EL (cell line): ENCODE measurements around the gene PEMT.

Source experiments
- DNase-seq: peaks from one replicate; pipeline ENCODE4 v3.0.0-alpha.2; 2016

PEMT gene

DNA sequence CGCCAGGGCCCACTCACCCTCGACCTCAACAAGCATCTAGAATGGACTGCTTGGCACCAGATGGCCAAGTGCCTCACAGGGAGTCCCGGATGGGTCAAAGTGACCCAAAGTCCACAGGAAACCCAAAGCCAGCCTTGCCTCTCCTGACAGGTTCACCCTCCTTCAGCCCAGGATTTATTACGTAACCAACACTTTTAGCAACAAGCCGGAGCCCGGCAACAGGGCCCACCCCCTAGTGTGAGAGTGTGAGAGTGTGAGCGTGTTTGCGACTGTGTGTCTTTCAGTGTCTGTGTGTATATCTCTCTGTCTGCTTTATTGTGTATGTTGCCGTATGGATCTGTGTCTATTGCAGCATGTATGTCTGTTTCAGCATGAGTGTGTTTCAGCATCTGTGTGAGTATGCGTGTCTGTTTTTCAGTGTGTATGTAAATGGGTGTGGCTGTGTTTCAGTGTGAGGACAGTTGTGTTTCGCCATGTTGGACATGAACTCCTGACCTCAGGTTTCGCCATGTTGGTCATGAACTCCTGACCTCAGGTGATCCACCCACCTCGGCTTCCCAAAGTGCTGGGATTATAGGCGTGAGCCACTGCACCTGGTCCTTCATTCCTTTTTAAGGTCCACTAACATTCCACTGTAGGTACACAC lies 13.7 kb upstream of the PEMT start:
- DNase-seq, result no peak

DNA sequence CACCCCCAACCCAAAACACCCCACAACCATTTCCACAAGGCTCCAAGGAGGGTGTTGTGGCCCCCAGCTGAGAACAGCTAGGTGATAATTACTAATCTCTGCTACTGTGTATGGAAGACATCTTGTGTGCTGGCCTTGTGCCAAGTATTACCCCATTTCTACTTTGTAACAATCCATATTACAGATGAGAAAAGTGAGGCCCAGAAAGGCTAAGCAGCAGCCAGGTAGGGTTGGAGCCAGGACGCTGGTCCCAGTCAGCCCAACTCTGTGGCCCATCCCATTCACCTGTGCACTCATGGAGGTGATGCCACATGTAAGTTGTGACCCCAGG lies 12.4 kb upstream of the PEMT start:
- DNase-seq, result no peak

DNA sequence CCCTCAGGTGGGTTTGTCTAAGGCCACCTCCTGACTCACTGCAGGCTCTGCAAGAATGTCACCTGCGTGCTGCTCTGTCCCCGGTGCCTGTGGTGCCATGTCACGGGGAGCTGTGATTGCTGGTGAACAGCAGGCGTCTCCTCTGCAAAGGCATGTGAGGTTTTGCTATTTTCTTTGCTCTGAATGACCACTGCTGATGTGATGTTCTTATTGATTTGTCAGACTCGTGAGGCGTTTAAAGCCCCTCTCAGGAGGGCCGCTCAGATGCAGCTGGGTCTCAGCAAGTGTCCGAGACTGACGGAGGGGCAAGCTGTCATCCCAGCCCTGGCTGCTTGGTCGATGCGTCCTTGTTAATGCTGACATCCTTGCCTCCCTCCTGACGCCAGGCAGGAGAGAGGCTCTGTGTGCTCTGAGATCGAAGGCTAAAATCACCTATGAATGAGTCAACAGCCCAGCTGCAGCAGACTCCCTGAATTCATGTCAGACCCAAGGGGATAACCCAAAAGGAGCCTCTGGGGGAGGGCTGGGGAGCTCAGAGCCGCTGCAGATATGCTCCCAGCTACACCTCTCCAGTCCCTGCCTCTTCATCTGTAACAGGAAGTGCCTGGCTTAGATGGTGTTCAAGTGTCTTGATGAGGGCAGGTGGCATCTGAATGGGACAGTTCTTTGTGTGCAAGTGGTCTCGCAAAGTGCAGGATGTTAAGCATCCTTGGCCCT lies 11.8 kb upstream of the PEMT start:
- no peak for DNase-seq

DNA sequence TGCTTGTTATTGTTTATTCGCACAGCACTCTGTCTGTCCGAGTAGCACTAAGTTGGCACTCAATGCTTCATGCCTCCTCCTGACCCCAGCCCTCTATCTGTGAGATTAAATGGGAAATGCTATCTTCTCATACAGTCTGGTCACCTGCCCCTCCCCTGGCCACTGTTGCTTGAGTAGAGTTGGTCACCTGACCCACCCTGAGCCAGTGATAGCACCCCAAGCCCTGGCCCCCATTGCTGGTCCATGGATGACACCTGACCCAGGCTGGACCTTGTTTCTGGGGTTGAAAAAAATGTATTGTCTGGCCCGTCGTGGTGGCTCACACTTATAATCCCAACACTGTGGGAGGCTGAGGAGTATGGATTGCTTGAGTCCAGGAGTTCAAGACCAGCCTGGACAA lies 8.5 kb upstream of the PEMT start:
- DNase-seq, result no peak

DNA sequence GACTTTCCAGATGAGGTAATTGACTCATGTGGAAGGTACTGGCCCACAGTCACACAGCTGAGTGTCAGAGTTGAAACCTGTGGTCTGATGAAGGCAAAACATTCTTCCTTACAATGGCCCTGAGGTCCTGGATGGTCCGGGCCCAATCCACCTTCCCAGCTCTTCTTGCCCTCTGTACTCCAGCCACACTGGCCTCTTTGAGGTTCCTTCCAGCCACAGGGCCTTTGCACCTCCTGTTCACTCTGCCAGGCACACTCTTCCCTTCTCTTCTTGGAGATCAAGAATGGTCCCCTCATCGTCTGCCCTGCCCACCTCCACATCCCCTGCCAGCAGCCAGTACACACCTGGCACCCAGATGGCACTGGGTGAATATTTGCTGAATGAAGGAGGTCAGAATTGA lies 6.5 kb upstream of the PEMT start:
- no peak for DNase-seq

DNA sequence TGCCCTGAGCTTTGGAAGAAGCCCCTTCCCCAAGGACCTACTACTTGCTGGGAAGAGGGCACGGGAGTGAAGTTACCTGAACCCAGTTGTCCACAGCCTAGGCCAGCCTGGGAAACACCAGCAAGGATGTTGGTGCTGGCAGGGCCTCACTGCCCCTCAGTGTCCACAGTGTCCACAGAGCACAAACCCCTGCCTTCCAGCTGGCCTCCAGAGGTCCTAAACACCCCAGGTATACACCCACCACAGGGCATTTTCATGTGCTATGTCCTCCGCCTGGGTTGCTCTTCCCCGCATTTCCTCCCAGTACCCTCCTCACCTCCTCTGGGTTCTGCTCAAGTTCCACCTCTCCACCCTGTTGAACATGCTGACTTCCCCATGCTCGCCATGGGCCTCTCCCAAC lies 4.2 kb upstream of the PEMT start:
- no peak for DNase-seq

DNA sequence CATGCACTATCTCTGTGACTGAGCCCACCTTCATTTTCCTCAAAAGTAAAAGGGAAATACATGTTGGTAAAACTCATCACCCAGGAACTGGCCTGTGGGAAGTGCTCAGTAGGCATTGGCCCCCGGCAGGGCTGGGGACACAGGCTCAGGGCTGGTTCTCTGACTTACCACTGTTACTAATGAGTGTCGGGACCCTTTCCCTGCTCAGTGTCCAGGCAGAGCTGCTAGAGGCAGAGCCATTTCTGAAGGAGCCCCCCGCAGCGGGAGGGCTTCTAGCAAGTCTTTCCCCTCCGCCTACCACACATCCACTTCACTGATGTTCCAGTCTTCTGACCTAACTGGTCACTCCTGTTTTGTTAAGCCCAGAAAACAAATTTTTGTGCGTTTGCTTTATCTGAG lies 1.7 kb upstream of the PEMT start:
- no peak for DNase-seq

DNA sequence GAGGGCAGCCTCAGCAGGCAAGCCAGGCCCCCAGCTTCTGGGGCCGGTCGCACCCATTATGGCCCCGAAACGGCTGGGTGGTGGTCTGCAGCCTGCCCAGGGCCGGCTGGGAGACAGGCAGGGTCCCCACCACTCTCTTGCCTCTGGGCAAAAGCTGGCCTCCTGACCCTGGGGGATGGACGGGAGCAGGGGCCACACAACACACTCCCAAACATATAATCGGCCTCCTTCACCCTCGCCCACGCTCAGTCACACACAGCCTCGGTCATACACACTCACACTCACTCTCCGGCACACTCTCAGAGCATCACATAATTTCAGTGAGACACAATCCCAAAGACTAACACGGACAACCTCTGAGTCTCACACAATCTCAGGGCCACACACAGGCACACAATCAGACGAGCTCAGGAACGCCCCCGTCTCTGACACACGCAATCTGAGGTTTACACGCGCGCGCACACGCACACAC lies 589 bp downstream of the PEMT start:
- DNase-seq, result no peak

DNA sequence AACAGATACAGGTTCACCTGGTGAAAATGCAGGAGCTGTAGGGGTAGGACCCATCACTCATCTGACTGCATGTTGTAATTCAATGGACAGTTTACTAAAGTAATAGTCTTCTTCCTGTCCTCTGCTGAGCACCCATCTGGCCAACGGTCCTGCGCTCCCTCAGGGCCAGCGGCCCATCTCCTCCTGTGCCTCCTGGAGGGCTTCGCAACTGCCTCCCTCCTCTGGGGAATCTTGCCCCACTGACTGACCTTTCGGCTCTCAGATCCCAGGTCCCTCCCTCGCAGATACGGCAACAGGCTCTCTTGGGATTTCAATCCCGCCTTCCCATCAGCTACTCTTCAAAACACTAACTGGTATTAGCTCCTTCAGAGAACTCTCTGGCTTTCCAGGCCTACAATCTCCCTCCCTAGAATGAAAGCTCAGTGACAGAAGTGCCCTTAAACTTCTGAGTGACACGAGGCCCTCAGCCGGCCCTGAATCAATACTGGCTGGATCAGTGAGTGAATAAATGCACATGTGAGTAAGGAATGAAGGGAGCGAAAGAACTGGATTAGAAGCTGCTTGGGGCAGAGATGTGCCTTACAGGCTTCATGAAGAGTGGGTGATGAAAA lies 1.3 kb downstream of the PEMT start:
- DNase-seq, result peak; percentile 14

DNA sequence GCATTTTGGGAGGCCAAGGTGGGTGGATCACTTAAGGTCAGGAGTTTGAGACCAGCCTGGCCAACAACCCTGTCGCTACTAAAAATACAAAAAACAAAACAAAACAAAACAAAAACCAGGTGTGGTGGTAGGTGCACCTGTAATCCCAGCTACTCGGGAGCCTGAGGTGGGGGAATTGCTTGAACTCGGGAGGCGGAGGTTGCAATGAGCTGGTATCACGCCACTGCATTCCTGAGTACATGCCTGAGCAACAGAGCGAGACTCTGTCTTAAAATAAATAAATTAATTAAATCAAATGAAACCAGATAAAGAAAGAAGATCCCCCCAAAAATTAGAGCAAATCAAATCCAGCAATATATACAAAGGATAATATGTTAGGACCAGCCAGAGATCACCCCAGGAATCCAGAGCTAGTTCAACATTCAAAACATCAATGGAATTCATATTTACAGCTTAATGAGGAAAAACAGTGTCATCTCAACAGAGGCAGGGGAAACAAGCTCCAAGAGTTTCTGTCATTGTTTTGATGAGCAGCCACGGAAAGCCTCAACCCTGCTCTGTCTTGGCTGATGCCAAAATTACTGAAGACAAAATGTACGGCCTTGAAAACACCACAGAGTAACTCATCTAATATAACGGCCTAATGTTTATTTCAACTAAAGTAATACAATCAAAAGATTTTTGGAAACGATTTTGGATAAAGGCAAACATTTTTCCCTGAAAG lies 3.7 kb downstream of the PEMT start:
- no peak for DNase-seq

DNA sequence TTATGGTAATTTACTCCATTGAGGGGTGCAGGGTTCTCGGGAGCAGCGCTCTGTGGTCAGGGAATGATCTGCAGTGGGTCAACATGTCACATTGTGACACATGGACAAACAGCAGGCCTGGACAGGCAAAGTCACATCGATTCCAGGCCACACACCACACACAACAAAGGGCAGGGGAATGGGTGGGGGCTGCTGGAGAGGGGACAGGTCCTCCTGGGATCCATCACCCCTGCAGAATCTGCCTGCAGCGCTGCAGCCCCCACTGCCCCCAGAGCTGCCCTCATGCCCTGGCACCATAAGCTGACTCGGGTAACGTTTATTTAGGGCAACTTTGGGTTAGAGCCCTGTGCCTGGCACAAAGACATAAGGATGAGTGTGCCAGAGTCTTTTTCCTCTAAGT lies 9.1 kb downstream of the PEMT start:
- DNase-seq, result no peak

DNA sequence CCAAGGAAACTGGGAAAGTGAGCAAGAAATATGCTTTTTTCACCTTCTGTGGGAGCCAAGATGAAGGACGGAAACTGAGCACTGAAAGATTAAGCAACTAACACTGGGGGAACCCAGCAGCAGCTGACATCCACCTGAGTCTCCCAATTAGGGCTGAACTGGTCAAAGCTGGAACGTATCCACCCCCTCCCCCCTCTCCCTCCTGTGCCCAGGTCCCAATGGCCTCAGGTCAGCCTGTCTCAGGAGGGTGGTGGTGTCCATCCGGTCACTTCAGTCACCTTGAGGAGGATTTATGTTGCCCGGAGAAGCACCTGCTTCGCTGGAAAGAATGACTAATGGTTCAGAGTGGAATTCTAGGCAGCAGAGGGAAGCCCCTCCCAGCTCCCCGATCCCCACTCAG lies 10.0 kb downstream of the PEMT start:
- no peak for DNase-seq

DNA sequence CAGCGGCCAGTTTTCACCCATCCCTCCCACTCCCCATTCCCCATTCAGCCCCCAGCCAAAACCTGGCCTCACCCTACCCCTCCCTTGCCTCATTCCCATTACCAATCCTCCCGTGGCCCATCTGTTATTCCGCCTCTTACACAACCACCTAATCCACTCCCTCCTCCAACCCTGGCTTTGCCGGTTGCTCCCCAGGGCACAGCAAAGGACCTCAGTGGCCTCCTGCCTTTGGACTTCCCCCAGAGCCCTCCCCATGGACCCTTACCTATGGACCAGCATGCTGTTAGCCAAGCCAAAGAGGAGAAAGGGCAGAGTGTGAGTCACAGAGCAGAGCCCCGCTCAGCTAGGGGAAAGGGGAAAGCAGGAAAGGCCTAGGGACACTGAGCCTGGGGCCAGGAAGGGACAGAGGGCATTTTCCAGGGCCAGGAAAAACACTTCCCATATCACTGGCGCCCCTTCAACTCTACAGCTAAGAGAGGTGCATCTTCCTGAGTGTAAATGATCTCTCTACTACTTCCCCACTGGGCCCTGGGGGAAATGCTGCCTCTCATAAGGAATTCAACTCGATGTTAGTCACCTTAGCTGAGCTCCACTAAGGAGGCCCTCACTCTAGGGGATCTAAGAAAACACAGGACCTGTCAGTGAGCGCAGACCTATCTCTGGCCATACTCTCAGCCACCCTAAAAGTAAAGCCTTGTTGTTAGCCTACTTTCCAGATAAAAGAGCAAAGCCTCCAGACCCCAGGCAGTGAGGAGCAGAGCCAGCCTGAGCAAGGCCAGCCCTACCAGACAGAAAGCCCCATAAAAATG lies 10.6 kb downstream of the PEMT start:
- peak; percentile 34 for DNase-seq

DNA sequence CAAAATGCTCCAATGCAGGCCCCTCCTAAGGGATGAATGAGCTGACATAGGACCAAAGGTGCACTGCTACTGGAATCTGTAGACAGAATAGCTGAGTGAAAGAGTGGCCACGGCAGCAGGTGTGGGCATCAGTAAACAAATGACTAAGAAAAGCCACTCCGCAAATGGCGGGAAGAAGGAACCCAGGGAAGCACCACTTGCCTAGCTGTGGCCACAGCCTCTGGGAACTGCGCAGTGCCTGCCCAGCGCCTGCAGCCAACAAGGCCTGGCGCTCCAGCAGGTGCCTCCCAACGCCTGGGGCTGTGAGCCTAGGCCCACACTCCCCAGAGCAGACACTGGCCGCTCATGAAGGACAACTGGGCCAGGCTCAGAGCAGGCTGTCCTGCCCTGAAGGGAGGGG lies 11.8 kb downstream of the PEMT start:
- DNase-seq, result no peak

DNA sequence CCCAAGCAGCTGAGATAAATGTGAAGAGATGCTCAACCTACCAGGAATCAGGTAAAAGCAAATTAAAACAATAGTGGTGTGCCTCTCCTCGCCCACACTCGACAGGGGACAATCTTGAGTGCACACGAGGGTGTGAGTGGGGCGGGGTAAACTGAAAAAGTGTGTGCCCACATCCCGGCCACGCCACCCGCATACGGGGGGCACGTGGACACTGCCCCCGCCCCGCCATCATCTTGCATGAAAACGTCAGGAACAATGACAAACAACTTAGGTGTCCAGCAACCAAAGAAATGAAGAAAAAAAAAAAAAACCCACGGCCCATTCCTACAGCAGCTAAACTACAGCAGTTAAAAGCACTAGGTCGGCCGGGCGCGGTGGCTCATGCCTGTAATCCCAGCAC lies 14.1 kb downstream of the PEMT start:
- DNase-seq, result no peak

DNA sequence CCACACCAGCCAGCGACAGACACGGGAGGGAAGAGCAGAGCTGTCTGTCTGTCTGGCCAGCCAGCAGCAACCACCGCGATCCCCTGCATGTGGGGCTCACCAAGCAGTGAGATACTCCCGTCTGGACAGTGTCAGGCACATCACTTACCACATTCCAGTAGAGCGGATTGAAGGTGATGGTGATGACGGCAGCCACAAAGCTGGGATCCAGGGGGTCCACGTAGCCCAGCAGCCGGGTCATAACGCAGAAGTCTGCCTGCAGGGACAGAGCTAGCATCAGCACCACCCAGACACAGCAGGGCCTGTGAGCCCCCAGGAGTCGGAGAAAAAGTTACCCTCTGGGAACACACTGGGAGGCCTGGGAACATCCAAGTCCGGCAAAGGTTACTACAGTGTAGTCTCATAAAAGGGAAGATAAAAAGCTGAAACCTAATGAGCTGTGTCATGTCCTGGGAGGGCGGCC lies 14.7 kb downstream of the PEMT start:
- DNase-seq, result no peak

DNA sequence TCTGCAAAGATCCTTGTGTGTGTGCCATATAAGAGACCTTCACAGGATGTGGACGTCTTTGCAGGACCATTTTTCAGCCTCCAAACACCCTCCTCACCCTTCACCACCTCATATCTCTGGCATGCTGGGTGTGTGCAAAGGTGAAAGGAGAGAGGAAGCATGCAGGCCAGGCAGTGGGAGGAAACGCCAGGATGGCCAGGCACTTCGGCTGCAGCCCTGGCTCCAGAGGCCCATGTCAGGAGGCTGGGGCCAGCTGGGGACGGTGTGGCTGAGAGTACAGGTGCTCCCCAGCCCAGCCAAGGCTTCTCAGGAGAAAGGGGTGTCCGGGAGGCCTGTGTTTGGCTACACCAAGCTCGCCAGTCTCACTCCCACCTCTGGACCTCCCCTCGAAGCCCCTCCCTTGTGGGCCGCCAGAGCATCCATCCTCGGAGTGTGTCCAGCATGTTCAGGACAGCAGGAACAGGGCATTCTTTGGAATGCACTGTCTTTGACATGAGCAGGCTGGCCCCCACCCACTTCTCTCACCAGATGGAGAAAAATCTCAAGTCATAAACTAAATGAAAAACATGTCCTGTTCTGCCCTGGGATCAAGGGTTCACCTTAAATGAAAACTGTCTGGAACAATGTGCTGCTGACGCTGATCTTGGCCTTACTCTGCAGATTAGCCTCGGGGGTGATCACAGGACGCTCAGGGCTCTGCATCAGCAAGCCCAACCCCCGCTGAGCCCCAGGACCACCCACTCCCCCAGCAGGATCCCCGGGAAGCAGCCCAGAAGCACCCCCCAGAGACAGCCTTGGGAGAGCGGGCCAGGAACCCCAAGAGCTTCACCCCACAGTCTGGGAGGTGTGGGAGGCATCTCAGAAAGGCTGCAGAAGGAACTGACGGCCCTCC lies 15.9 kb downstream of the PEMT start:
- DNase-seq, result peak; percentile 9

DNA sequence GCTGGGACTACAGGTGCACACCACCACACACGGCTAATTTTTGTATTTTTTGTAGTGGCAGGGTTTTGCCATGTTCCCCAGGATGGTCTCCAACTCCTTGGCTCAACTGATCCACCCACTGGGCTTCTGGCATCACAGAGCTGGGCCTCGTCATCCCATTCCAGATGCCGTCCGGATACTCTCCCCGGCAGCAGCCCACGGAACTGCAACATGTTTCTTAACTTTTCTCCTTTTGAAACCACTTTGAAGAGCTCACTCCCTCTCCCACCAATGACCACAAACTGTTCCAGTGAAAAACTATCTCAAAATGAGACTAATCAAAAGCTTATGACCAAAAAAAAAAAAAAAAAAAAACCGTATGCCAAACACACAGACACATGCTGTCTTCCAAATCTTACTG lies 17.6 kb downstream of the PEMT start:
- no peak for DNase-seq

DNA sequence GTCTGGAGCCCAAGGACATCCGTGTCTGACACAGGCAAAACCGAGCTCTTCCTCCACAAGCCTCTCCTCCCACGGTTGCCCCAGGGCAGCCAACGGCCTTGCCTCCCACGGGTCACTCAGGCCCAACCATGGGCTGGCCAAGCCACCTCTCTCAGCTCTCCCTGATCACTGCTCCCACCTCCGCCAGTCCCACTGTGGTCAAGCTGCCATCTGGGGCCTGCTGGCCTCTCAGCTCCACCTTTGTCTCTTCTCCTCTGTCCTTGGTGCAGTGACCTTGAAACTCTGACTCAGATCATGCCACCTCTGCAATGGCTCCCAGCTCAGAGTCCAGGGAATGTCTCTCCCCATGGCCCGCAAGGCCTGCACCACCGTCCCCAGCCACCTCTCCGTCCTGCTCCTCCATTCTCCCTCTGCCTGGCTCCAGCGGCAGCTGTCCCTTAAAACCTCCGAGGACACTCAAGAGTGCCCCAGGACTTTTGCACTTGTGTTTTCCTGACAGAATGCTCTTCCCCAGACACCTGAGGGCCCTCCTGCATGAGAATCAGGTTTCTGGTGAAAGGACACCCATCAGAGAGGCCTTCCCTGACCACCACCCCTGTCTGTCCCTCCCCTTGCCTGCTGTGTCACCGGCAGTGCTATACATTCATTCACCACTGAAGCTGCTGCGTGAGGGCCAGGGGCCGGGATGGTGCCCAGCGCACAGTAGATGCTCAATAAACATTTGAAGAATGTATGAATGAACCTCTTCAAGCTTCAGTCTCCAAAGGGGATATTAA lies 19.3 kb downstream of the PEMT start:
- no peak for DNase-seq

DNA sequence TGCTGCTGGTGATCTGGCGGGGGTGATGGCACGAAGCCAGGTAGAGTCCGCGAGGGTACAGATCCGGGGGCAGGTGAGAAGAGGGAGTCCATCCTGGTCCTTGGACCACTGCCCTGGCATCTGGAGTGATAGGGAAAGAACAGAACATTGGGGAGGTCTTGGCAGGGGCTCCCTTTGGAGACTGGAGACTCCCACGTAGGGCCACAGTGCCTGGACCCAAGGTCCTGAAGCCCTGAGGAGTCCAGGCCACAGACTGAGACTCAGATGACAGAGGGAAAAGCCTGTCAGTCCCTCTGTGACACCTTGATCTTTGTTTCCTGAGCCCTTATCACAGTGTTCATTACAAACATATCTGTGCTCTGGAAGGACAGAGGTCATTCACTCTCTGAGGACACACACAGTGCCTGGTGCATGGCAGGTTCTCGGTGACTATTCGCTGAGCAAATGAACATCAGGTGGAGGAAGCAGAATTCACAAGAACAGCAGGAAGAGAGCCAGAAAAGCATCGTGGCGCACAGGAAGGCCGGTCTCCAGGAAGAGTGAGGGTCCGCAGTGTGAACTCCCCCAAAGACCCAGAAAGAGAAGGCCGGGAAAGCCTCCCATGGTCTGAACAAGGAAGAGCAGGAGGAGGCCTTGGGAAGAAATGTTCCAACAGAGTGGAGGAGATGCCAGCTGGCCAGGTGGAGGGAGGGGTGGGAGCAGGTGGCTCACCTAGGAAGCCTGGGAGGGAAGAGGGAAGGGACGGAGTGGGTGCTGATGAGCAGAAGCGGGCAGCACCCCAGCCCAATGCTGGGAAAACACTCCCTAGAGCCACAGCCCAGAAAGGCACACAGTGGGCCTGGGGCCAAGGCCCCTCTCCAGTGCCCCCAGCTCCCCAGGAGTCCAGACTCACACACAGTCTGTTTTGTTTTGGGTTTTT lies 20.5 kb downstream of the PEMT start:
- DNase-seq, result no peak
